ENCODE results near the gene CASP6. TPM values are rescaled to one million over a fixed set of nuclear protein-coding genes. Genes with fewer than 3 reads are reported as not detected.

CASP6 gene
- total RNA-seq, 4 donors from 2014 or later: 11.2 to 20.0 (median 15.6) TPM

- Histone ChIP-seq H3K27me3 (no peaks in the 10 kb centered on the region), H3K36me3 (peaks cover 0 to 3% of the 10 kb centered on the region in 2 donors), H3K9me3 (no peaks in the 10 kb centered on the region), H3K4me3 (no peak overlapping the region), H3K4me1 (no peaks in the 10 kb centered on the region), H3K27ac (no peak overlapping the region)
- TF ChIP-seq POLR2AphosphoS5 (IDR thresholded peaks at IDR 0.05) (no peak), POLR2A (IDR thresholded peaks at IDR 0.05) (no peak), EP300 (IDR thresholded peaks at IDR 0.05) (no peak)
- TF ChIP-seq, protein P1, sequence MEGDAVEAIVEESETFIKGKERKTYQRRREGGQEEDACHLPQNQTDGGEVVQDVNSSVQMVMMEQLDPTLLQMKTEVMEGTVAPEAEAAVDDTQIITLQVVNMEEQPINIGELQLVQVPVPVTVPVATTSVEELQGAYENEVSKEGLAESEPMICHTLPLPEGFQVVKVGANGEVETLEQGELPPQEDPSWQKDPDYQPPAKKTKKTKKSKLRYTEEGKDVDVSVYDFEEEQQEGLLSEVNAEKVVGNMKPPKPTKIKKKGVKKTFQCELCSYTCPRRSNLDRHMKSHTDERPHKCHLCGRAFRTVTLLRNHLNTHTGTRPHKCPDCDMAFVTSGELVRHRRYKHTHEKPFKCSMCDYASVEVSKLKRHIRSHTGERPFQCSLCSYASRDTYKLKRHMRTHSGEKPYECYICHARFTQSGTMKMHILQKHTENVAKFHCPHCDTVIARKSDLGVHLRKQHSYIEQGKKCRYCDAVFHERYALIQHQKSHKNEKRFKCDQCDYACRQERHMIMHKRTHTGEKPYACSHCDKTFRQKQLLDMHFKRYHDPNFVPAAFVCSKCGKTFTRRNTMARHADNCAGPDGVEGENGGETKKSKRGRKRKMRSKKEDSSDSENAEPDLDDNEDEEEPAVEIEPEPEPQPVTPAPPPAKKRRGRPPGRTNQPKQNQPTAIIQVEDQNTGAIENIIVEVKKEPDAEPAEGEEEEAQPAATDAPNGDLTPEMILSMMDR (IDR thresholded peaks at IDR 0.05): no peak
- no peak for ATAC-seq
Observed at GRCh38 chr4:109722357-109722756, 19.1 kb upstream of the CASP6 start.

- no peaks in the 10 kb centered on the region for H3K27me3 ChIP-seq
- H3K9me3 ChIP-seq: no peaks in the 10 kb centered on the region
- 90 to 91% methylated on average over 2 to 6 of the region's 7 CpGs for WGBS, 2 donors (ENCODE audit: low coverage in 1 of 2)
- TF ChIP-seq, protein P1 (IDR thresholded peaks at IDR 0.05): no peak
- no peak for TF ChIP-seq POLR2AphosphoS5 (IDR thresholded peaks at IDR 0.05)
- no peak for TF ChIP-seq POLR2A (IDR thresholded peaks at IDR 0.05)
- TF ChIP-seq EP300 (IDR thresholded peaks at IDR 0.05): no peak
- H3K36me3 ChIP-seq: peaks cover 0 to 16% of the 10 kb centered on the region in 2 donors
- H3K27ac ChIP-seq: no peak overlapping the region
- no peak overlapping the region for H3K4me3 ChIP-seq
- ATAC-seq: no peak
- H3K4me1 ChIP-seq: no peaks in the 10 kb centered on the region
Observed at GRCh38 chr4:109721033-109721432, 17.8 kb upstream of the CASP6 start.

- Histone ChIP-seq H3K4me1 (no peaks in the 10 kb centered on the region), H3K36me3 (peaks cover 0 to 25% of the 10 kb centered on the region in 2 donors), H3K9me3 (no peaks in the 10 kb centered on the region), H3K27ac (no peak overlapping the region), H3K4me3 (no peak overlapping the region), H3K27me3 (no peaks in the 10 kb centered on the region)
- TF ChIP-seq POLR2AphosphoS5 (IDR thresholded peaks at IDR 0.05) (no peak), POLR2A (IDR thresholded peaks at IDR 0.05) (no peak), EP300 (IDR thresholded peaks at IDR 0.05) (no peak)
- TF ChIP-seq, protein P1 (IDR thresholded peaks at IDR 0.05): no peak
- 95 to 97% methylated on average over 4 of the region's 4 CpGs for WGBS, 2 donors (ENCODE audit: low coverage in 1 of 2)
- no peak for ATAC-seq
Observed at GRCh38 chr4:109719604-109720003, 16.4 kb upstream of the CASP6 start.

GRCh38 chr4:109718759-109719158 lies 15.5 kb upstream of the CASP6 start:
- no peak overlapping the region for H3K27ac ChIP-seq
- ATAC-seq: no peak
- H3K4me1 ChIP-seq: no peaks in the 10 kb centered on the region
- 86 to 95% methylated on average over 1 of the region's 1 CpG for WGBS, 2 donors (ENCODE audit: low coverage in 1 of 2)
- TF ChIP-seq POLR2AphosphoS5 (IDR thresholded peaks at IDR 0.05) (no peak), POLR2A (IDR thresholded peaks at IDR 0.05) (no peak), EP300 (IDR thresholded peaks at IDR 0.05) (no peak)
- TF ChIP-seq, protein P1 (IDR thresholded peaks at IDR 0.05): no peak
- H3K36me3 ChIP-seq: peaks cover 0 to 34% of the 10 kb centered on the region in 2 donors
- no peaks in the 10 kb centered on the region for H3K9me3 ChIP-seq
- no peak overlapping the region for H3K4me3 ChIP-seq
- H3K27me3 ChIP-seq: no peaks in the 10 kb centered on the region

- no peaks in the 10 kb centered on the region for H3K27me3 ChIP-seq
- H3K4me1 ChIP-seq: no peaks in the 10 kb centered on the region
- TF ChIP-seq EP300 (IDR thresholded peaks at IDR 0.05) (no peak), POLR2A (IDR thresholded peaks at IDR 0.05) (no peak), POLR2AphosphoS5 (IDR thresholded peaks at IDR 0.05) (no peak)
- TF ChIP-seq, protein P1 (IDR thresholded peaks at IDR 0.05): no peak
- ATAC-seq: no peak
- no peak overlapping the region for H3K4me3 ChIP-seq
- no peaks in the 10 kb centered on the region for H3K9me3 ChIP-seq
- peaks cover 0 to 59% of the 10 kb centered on the region in 2 donors for H3K36me3 ChIP-seq
- 87 to 97% methylated on average over 3 of the region's 3 CpGs for WGBS, 2 donors (ENCODE audit: low coverage in 1 of 2)
- H3K27ac ChIP-seq: no peak overlapping the region
Observed at GRCh38 chr4:109713500-109713899, 10.3 kb upstream of the CASP6 start.
